Fibroblast of mammary gland (primary cell): ENCODE measurements around the gene ACOX3.

Source experiments
- DNase-seq: peaks from one replicate; pipeline ENCODE4 v3.0.0-alpha.2; 2010; ENCODE audit warnings: low read depth
- H3K4me3 ChIP-seq: 2 replicates; pipeline ENCODE4 v1.5.1; 2011; ENCODE audit warnings: low read depth, mild to moderate bottlenecking, low read length, moderate library complexity; ENCODE audit not compliant: control insufficient read depth
- CTCF ChIP-seq: conservative IDR thresholded peaks from 2 replicates; pipeline ENCODE4 v1.5.1; 2011; ENCODE audit warnings: low read depth, low read length, inconsistent platforms; ENCODE audit not compliant: control insufficient read depth, insufficient read depth

ACOX3 gene

GRCh38 chr4:8459867-8460445 lies 19.4 kb upstream of the ACOX3 start:
- TF ChIP-seq CTCF, result no peak
- no peak overlapping the region for H3K4me3 ChIP-seq
- no peak for DNase-seq

GRCh38 chr4:8457646-8458252 lies 17.2 kb upstream of the ACOX3 start:
- DNase-seq, result no peak
- no peak for TF ChIP-seq CTCF
- H3K4me3 ChIP-seq, result no peak overlapping the region

GRCh38 chr4:8453957-8454356 lies 13.4 kb upstream of the ACOX3 start:
- no peak for DNase-seq
- TF ChIP-seq CTCF, result no peak
- no peak overlapping the region for H3K4me3 ChIP-seq

- no peak for DNase-seq
- H3K4me3 ChIP-seq, result no peak overlapping the region
- no peak for TF ChIP-seq CTCF
These were observed 11.1 kb upstream of the ACOX3 start for GRCh38 chr4:8451440-8452182.

GRCh38 chr4:8446122-8446521 lies 5.6 kb upstream of the ACOX3 start:
- TF ChIP-seq CTCF, result no peak
- H3K4me3 ChIP-seq, result no peak overlapping the region
- DNase-seq, result no peak

GRCh38 chr4:8443801-8444200 lies 3.3 kb upstream of the ACOX3 start:
- no peak for DNase-seq
- TF ChIP-seq CTCF, result no peak
- no peak overlapping the region for H3K4me3 ChIP-seq
